Activated T-helper 1 cell treated with Interleukin-2 at 50 U/mL for 16 hours (primary cell): ENCODE data around the gene EHMT1.

Experiments
- DNase-seq: peaks from one replicate; pipeline ENCODE4 v3.0.0-alpha.2; 2020; ENCODE audit warnings: low read depth

The EHMT1 gene

DNA sequence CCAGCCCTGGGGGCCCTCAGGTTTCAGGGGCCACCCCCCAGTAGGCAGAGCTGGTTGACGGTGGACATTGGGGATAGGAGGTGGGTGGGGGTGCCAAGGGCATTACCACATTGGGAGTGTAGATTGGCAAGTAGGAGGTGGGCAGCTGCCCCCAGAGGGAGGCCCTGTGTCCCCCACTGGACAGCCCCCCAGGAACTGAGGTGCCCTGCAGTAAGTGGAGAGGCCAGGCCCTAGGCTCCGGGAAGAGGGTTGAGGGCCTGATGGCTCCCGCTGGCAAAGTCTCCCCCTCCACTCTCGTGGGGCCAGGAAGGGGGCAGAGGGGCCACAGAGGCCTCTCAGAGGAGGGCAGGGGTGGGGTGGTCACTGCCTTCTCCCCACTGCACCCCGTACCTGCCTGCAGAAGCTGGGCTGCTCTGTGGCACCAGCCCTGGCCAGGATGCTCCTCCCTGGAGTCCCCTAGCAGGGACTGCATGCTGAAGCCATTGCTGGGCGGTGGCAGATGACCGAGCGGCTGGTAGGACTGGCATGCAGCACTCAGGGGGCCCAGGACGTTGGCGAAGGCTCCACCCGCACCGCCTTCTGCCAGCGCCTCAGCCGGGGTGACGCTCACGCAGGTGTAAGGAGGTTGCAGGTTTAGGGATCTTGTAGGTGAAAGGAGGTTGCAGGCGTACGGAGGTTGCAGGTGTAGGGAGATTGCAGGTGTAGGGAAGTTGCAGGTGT lies 169.1 kb downstream of the EHMT1 start:
- DNase-seq: no peak

DNA sequence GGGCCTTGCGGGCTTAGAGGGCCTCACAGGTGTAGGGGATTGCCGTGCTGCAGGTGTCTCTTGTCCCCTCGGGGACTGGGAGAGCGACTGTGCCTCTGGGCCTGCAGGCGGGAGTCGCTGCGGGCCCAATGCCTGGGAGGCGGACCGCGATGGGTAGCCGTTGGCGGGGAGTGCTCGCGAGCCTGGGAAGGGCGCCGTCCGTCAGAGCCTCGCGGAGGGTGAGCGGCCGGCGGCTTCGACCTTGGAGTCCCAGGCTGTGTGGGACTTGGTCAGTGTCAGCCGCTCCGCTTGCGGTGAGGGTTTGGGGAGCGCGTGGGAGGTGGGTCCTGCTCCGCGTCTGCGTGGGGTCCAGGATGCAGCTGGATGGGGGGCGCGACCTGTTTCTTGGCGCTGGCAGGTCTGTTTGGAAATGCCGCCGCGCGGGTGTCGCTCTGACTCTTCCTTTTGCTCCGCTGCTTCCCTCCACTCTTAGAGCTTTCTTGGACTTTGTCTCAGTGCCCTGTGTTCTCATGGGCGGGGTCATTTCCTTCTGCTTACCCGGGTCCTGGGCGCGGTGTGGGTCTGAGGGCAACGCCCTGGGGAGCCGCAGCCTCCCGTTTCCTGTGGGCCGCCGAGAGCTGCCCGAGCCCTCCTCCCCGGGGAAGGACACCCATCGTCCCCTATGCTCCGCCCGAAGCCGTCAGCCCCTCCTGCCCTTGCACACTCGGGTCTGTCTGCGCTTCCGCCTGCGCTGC lies 169.9 kb downstream of the EHMT1 start:
- no peak for DNase-seq

DNA sequence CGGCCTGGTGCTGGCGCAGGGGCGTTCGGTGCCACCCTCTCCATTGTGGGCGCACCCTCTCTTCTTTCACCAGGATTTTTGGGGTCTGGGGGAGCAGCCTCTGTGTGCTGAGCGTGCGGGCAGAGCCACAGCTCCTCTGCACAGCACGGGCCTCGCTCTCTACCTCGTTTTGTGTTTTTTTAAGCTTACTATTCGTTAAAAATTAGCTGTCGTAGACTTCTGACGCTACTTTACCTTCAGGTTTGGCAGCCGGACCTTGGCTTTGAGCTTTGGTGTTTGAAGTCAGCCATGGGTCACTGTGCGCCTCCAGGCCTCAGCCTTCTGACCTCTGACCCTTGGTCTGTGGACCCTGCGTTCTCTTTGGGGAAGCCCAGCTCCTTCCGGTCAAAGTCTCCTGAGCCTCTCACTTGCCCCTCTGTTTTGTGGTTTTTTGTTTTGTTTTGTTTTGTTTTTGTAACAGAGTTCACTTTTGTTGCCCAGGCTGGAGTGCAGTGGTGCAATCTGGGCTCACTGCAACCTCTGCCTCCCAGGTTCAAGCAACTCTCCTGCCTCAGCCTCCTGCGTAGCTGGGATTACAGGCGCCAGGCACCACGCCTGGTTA lies 170.6 kb downstream of the EHMT1 start:
- DNase-seq: no peak

DNA sequence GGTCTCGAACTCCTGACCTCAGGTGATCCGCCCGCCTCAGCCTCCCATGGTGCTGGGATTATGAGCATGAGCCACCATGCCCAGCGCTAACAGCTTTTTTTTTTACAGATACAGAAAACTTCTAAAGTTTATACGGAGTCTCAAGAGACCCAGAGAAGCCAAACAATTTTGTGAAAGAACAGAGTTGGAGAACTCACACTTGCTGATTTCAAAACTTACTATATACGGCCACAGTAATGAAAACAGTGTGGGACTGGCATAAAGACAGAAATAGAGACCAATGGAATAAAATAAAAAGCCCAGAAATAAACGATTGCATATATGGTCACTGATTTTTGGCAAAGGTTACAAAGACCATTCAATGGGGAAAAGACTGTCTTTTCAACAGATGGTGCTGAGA lies 173.1 kb downstream of the EHMT1 start:
- DNase-seq: no peak

DNA sequence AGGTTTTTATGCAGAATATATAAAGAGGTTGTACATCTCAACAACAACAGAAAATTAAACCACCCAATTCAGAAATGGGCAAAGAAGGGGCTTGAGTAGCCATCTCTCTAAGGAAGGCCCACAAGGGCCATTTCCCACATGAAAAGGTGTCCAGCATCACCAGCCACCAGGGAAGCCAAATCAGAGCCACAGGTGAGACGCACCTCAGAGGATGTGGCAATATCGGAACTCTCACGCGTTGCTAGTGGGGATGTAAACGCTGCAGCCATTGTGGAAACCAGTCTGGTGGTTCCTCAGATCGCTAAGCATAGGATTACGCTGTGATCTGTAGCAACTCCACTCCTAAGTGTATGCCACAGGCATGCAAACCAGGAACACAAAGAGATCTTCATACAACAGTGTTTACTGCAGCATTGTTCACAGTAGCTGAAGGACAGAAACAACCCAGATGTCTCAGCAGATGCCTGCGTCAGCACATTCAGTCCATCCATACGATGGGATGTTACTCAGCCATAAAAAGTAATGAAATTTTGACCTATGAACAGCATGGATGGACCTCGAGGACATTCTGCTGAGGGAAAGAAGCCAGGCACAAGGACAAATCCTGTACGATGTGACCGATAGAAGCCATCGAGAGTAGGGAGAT lies 174.5 kb downstream of the EHMT1 start:
- DNase-seq: no peak

DNA sequence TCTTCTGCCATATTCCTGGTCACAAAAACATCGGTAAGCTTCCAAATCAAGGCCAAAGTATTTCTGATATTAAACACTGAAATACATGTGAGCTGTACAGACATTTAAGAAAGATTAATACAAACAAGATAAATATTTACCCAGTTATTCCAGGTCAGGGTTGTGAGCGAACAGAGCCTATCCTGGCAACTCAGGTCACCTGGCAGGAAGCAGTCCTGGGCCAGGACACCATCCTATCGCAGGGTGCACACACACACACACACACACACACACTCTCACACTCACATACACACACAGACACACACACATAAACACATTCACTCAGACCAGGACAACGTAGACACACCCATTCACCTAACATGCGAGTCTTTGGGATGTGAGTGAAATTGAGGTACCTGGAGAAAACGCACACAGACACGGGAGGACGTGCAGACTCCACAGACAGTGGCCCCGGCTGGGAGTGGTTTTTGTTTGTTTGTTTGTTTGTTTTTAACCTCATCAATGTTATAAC lies 176.4 kb downstream of the EHMT1 start:
- no peak for DNase-seq

DNA sequence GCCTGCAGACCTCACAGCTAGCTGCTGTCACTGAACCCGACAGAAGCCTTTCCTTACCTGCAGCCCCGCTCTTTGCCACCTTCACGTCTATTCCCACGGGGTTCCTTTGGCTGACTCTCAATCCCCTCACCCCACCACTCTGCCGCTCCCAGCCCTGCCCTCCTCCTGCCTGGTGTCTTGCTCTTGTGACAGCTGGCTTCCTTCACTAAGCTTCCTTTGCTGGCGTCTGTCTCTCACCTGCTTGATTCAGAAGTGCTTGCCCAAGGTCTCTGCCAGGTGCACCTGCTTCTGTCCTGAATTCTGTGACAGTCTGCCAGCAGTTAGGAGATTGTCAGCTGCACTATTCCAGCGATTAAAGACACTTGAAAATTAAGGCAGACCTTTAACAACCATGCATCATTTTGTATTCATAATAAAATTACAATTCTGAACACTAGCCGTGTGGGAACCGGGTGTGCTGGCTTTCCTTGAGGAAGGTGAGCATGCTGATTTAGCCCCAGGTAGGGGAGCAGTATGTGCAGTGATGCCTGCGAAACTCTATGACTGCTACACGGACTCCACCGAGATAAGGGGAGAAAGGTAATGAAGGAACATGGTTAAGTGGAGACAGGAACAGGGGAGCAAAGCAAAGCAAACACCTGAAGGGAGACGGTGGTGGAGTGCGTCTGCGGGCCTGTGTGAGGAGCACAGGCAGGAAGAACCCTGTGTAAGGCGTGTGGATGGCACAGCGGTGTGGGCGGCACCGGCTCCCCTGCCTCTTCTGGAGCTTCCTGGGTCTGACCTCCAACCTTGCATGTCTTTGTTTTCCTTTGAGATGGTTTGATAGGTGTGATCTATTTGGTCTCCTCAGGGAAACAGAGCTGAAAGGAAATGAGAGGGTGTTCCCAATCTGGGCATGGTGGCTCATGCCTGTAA lies 178.7 kb downstream of the EHMT1 start:
- DNase-seq: no peak

DNA sequence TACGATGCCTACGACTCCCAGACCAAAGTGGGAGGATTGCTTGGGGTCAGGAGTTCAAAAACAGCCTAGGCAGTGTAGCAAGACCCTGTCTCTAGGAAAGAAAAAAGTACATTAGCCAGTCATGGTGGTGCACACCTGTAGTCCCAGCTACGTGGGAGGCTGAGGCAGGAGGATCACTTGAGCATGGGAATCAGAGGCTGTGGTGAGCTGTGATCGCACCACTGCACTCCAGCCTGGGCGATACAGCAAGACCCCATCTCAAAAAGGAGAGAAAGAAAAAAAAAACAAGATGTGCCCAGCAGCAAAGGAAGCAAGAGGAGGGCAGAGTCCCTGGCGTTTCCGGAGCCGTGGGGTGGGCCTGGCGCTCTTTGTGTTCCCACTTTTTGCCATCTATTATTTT lies 179.3 kb downstream of the EHMT1 start:
- no peak for DNase-seq

DNA sequence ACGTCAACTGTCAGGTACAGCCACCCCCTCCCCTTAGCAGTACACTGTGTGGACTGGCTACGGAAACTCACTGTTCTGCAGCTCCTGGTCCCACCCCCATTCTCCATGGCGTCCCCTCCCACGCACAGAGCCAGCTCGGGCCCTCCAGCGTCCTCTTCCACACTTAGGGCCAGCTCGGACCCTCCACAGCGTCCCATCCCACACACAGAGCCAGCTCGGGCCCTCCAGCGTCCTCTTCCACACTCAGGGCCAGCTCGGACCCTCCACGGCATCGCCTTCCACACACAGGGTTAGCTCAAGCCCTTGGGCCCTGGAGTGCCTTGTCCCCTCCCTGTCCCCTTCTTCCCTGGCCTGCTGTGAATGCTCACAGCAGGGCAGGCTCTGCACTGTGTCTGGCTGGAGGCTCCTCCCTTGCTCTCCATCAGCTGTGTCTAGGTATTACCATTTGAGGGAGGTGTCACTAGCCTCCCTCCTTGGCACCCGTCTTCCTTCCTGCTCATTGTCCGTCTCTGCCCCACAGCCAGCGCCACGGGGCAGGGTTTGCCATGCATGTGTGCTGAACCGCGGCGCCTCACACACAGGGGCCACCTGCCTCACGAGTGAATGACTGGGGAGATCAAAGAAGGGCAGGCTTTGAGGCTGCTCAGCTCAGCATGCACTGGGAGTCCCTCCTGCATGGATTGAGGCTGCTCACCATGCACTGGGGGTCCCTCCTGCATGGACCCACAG lies 180.3 kb downstream of the EHMT1 start:
- no peak for DNase-seq

DNA sequence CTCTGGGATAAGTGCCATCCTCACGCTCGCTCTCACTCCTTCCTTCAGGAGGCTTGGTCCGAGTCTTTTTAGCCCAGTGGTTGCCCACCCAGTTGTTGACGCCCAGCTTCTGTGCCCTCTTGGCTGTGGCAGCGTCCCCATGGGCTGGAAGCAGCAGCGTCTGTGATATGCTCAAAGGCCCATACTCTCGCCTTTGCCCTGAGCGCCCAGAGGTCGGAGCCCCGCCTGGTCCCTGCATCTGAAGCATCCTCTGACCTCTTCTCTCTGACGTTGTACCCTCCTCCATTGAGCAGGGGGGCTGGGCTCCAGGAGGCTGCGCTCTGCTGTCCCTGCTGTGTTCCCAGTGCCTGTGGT lies 180.8 kb downstream of the EHMT1 start:
- DNase-seq: no peak

DNA sequence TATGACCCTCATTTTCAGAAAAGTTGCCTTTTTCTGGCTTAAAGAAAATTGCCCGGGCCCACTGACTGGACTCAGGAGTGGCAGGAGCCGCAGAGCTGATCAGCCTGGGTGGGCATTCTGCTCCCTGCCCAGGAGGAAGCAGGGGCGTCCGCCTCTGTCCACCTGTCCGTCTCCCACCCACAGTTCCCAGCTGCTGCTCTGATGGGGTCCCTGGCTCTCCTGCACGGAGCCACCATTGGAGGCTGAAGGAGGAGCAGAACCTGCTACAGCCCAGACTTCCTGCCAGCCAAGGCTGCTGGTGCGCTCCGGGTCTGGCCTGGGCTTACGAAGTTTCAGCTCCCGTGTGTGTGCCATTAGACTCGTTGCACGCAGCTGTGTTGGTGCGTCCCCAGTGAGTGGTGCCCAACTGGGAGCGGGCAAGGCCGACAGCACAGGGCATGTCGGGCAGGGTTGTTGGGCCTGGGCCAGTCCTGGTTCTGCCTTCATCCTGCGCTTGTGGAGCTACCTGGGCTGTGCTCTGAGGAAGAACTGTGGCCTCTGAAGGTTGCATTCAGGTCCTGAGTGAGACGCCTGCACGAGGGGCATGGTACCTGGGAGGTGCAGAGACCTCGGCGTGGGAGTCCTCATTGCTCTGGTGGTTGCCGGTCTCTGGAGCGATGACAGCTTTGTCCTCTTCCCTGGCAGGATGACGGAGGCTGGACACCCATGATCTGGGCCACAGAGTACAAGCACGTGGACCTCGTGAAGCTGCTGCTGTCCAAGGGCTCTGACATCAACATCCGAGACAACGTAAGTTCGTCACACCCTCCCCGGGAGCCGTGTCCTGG lies 181.6 kb downstream of the EHMT1 start:
- DNase-seq: no peak

DNA sequence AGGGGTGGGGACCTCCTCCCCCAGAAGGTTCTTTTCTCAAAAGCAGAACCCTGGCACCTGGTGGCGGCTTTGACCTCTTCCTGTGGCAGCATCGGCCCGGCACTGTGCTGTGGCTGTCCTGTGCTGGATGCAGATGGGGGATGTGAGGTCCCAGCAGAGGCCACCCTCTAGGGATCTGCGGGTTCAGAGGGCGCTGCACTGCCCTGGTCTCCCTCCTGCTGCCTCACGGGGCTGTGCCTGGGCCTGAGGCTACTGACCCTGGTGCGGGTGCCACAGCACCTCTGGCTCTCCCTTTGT lies 182.2 kb downstream of the EHMT1 start:
- DNase-seq: no peak

DNA sequence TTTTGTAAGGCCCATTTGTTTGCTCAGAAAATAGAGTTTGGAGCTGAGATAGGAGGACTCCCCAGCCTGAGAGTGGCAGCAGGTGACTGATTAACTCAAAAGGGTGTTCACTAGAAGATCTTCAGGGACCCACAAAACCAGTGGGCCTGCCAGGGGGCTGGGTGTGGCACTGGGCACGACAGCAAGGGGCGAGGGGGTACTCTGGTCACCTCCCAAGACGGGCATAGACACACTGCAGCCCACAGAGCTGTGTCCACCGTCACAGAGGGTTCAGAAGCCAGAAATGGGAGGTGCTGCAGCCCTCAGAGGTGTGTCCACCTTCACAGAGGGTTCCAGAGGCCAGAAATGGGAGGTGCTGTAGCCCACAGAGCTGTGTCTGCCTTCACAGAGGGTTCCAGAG lies 183.2 kb downstream of the EHMT1 start:
- DNase-seq: no peak

DNA sequence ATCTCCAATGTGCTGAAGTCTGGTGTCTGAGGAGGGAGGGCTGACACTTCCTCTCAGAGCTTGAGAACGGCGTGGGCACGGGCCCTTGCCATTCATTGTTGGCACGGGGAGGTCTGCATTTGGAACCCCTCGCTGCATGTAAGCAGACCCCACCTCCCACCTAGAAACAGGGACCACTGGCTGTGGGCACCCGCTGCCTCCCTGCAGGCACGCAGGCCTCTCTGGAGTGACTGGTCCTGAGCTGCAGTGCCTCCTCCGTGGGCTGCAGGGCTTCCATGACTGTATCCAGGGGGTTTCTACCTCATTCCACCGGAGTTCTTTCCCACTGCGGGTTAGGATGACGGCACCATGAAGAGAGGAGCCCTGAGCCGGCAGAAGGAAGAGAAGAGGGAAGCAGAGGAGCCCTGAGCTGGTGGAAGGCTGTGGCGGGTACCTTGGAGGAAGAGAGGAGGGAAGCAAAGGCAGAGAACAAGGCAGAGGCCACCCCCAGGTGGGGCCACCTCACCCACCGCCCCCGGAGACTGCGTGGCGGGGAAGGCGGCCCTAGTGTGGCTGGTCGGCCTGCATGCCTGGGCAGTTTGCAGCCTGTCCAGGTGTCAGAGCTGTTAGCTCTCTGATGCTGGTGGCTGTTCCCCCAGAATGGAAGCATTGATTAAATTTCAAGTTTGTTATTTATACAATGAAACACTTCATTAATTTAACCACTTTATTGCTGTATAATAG lies 183.9 kb downstream of the EHMT1 start:
- no peak for DNase-seq

DNA sequence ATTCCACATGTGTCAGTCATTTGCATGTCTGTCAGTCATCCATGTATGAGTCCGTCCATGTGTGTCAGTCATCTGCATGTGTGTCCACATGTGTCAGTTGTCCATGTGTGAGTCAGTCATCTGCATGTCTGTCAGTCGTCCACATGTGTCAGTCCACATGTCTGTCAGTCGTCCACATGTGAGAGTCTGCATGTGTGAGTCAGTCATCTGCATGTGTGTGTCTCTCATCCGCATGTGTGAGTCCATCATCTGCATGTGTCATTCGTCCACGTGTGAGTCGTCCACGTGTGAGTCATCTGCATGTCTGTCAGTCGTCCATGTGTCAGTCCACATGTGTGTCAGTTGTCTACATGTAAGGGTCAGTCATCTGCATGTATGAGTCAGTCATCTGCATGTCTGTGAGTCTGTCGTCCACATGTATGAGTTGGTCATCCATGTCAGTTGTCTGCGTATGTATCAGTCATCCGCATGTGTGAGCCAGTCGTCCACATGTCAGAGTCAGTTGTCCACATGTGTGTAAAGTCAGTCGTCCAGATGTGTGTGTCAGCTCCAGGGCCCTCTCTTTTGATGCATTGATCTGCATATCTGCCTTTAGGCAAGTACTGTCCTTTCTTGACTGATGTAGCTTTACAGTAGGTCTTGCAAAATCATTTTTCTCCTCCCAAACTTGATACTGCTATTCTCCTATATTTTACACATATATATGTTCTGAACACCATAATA lies 186.3 kb downstream of the EHMT1 start:
- no peak for DNase-seq

DNA sequence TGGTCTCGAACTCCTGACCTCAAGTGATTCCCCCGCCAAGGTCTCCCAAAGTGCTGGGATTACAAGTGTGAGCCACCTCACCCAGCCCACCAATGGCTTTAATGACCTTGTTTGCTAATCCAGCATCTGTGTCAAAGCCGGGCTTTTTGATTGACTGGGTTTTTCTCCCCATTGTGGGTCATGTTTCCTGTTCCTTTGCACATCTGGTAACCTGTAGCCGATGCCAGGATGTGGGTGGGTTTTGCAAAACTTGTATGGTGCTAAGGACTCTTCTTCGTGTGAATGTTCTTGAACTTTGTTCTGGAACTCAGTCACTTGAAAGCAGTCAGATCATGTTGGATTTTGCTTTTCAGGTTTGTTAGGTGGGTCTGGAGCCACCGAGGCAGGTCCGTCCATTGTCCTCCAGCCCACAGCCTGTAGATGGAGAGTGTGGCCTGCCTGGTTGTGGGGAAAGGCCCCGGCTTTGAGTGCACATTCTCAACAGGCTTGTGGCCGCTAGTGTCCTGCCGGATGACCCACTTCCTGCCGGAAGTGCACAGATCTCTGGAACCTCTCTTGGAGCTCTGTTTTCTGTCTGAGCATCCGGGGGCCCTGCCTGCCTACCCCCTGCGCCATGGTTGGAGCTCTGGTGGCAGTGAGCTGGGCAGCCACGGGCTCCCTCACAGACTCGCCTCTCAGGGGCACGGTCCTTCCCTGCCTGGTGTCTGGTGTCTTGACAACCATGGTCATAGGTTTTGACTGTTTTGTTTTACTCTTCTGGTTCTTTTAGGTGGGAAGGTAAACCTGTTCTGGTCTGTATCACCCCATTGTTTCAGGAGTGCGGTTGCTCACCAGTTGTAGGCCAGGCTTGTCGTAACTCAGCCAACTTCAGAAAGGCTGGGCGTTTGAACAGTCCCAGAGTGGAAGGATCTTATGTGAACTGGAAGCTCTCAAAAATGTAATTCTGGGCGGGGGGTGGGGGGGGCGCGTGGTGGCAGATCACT lies 189.2 kb downstream of the EHMT1 start:
- no peak for DNase-seq

DNA sequence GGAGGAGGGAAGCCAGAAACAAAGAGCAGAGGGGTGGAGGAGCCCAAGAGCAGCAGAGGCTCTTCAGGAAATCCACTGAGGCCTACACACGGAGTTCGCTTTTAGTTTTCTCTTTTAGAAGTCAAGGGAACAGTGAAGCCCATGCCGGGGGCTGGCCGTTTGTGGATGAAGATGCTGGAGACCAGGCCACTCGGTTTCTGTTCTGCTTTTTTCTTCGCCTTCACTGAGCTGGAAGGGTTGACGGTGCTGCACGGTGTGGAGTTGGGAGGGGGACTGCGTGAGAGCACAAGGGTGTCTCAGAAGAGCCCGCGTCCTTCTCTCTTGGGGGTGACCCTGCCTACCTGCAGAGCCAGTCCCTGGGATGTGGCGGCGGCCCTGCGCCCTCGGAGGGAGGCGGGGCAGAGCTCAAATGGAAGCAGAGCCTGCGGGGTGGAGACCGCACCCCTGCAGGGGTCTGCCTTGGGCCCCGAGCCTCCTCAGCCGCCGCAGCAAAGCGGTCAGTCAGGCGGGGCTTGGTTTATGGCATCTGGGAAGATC lies 190.3 kb downstream of the EHMT1 start:
- no peak for DNase-seq
